Thyroid gland (tissue), 4 donors: Measurements from ENCODE around the gene ARPP21.

Experiments used
- POLR2A ChIP-seq, 2 donors: fragments of 450-650 bp; IDR thresholded peaks; one replicate each; pipeline ENCODE4 v1.6.1; 2017; ENCODE audit warnings: antibody characterized with exemption in 2 of 2, mild to moderate bottlenecking in 2 of 2, moderate library complexity in 1 of 2
- TF ChIP-seq, protein P1 (sequence below), 6 experiments: fragments of 200-600 bp in 3 of 6; fragments of 450-650 bp in 3 of 6; sonication (generic) in 3 of 6; IDR thresholded peaks; one replicate each; pipeline ENCODE4 v1.5.1; 2016 to 2019; ENCODE audit warnings: antibody characterized with exemption in 6 of 6, mild to moderate bottlenecking in 2 of 6, inconsistent platforms in 1 of 6, moderate library complexity in 1 of 6

DNA sequence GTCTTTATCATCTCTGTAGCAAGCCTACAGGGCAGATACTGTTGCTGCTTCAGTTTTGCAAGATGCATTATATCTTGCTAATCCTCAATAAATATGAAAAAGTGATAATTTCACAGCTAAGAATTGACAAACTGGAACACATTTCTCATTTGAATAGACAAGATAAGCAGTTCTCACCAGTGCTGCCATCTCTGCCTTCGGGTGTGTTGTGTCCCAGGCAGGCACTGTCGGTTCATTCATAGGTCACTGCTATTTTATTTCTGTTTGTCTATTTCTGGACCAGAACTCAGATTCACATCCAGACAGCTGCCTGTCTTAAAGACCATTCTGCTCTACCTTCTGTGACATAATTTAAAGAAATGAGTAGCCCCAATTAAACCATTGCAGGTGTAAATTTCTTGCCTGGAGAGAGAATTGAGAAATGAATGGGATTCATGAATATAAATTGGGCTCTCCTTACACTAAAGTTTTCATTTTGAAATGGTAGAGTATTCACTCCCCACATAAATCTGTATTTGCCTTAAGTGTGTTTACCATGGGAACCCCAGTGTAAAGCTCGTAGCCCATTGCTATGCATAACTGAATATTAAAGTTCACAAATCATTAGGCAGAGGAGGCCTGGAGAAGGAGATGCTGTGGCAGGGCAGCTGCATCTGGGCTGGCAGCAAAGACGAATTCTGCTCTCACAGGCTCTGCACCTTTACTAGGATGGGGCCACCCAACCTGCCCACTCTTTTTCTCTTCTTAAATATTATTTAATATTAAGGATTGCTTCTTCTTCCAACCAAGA lies 149.9 kb downstream of the ARPP21 start:
- TF ChIP-seq, protein P1, sequence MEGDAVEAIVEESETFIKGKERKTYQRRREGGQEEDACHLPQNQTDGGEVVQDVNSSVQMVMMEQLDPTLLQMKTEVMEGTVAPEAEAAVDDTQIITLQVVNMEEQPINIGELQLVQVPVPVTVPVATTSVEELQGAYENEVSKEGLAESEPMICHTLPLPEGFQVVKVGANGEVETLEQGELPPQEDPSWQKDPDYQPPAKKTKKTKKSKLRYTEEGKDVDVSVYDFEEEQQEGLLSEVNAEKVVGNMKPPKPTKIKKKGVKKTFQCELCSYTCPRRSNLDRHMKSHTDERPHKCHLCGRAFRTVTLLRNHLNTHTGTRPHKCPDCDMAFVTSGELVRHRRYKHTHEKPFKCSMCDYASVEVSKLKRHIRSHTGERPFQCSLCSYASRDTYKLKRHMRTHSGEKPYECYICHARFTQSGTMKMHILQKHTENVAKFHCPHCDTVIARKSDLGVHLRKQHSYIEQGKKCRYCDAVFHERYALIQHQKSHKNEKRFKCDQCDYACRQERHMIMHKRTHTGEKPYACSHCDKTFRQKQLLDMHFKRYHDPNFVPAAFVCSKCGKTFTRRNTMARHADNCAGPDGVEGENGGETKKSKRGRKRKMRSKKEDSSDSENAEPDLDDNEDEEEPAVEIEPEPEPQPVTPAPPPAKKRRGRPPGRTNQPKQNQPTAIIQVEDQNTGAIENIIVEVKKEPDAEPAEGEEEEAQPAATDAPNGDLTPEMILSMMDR (IDR thresholded peaks at IDR 0.05): no peak
- no peak for TF ChIP-seq POLR2A (IDR thresholded peaks at IDR 0.05)
